CD14-positive monocyte (primary cell): Measurements from ENCODE around the gene IL5RA. TPM values are rescaled to one million over a fixed set of nuclear protein-coding genes. Genes with fewer than 3 reads are reported as not detected.

ENCODE experiments used
- DNase-seq, 3 donors: peaks; one replicate each; pipeline ENCODE4 v3.0.0-alpha.2; 2011 to 2022
- H2AFZ ChIP-seq: 2 replicates; pipeline ENCODE4 v1.6.0; 2012; ENCODE audit warnings: mild to moderate bottlenecking, low read depth, low read length, inconsistent platforms; ENCODE audit not compliant: insufficient read depth, poor library complexity, severe bottlenecking
- H3K27ac ChIP-seq, 2 donors: 1 replicate in 1 of 2; 2 replicates in 1 of 2; pipeline ENCODE4 v1.5.1; 2012 to 2013; ENCODE audit warnings: low read length in 2 of 2, control low read depth in 1 of 2, inconsistent platforms in 1 of 2, low read depth in 1 of 2, mild to moderate bottlenecking in 1 of 2
- H3K27me3 ChIP-seq, 2 donors: one replicate each; pipeline versions ENCODE4 v1.6.0 to v1.6.1; 2011 to 2013; ENCODE audit warnings: low read length in 2 of 2; ENCODE audit not compliant: control insufficient read depth in 2 of 2, insufficient read depth in 2 of 2
- H3K36me3 ChIP-seq, 2 donors: replicated peaks in 1 of 2; 1 replicate in 1 of 2; 2 replicates in 1 of 2; pipeline versions ENCODE4 v1.5.1 to v1.6.1; 2012 to 2013; ENCODE audit warnings: low read length in 2 of 2, control low read depth in 1 of 2, inconsistent platforms in 1 of 2, mild to moderate bottlenecking in 1 of 2; ENCODE audit not compliant: insufficient read depth in 2 of 2, control insufficient read depth in 1 of 2
- H3K4me1 ChIP-seq, 2 donors: 1 replicate in 1 of 2; 2 replicates in 1 of 2; pipeline versions ENCODE4 v1.5.1 to v1.6.1; 2012 to 2013; ENCODE audit warnings: low read length in 2 of 2, control low read depth in 1 of 2, inconsistent platforms in 1 of 2, mild to moderate bottlenecking in 1 of 2, moderate library complexity in 1 of 2; ENCODE audit not compliant: insufficient read depth in 2 of 2, control insufficient read depth in 1 of 2
- H3K4me2 ChIP-seq: replicated peaks from 2 replicates; pipeline ENCODE3; 2012; ENCODE audit warnings: low read length, moderate library complexity, mild to moderate bottlenecking; ENCODE audit not compliant: poor library complexity, severe bottlenecking; ENCODE audit errors: extremely low read depth
- H3K4me3 ChIP-seq, 3 experiments: fragments of 200-600 bp in 1 of 3; sonication (generic) in 1 of 3; replicated peaks in 1 of 3; 1 replicate in 2 of 3; 2 replicates in 1 of 3; pipeline ENCODE4 v1.5.1; 2011 to 2013; ENCODE audit warnings: low read length in 3 of 3, mild to moderate bottlenecking in 3 of 3, control low read depth in 2 of 3, low read depth in 2 of 3, inconsistent platforms in 1 of 3, moderate library complexity in 1 of 3
- H3K79me2 ChIP-seq: 2 replicates; pipeline ENCODE4 v1.6.0; 2012; ENCODE audit warnings: mild to moderate bottlenecking, control low read depth, inconsistent platforms, low read length, moderate library complexity; ENCODE audit not compliant: insufficient read depth
- H3K9ac ChIP-seq: 2 replicates; pipeline ENCODE4 v1.6.0; 2017; ENCODE audit warnings: low read length, mild to moderate bottlenecking; ENCODE audit not compliant: insufficient read depth, poor library complexity, severe bottlenecking
- H3K9me3 ChIP-seq, 2 donors: replicated peaks in 1 of 2; 1 replicate in 1 of 2; 2 replicates in 1 of 2; pipeline versions ENCODE4 v1.5.1 to v1.6.1; 2012 to 2013; ENCODE audit warnings: low read length in 2 of 2, control low read depth in 1 of 2; ENCODE audit not compliant: control insufficient read depth in 1 of 2, insufficient read depth in 1 of 2
- H4K20me1 ChIP-seq: 2 replicates; pipeline ENCODE4 v1.6.0; 2012; ENCODE audit warnings: mild to moderate bottlenecking, low read length, control low read depth, moderate library complexity; ENCODE audit not compliant: insufficient read depth
- H3K27ac Mint-ChIP-seq, 7 donors: one replicate each; pipeline ENCODE4 v1.8.0; 2020; ENCODE audit warnings: mild to moderate bottlenecking in 7 of 7, mixed read lengths in 7 of 7, moderate library complexity in 6 of 7, inconsistent platforms in 2 of 7
- H3K27me3 Mint-ChIP-seq, 3 donors: one replicate each; pipeline ENCODE4 v1.8.0; 2021 to 2022; ENCODE audit warnings: low read depth in 3 of 3, mild to moderate bottlenecking in 3 of 3, mixed read lengths in 3 of 3, moderate library complexity in 3 of 3, inconsistent platforms in 1 of 3
- H3K36me3 Mint-ChIP-seq, 2 donors: one replicate each; pipeline ENCODE4 v1.8.0; 2020; ENCODE audit warnings: mixed read lengths in 2 of 2, inconsistent platforms in 1 of 2, mild to moderate bottlenecking in 1 of 2
- H3K4me1 Mint-ChIP-seq: one replicate; pipeline ENCODE4 v1.8.0; 2020; ENCODE audit warnings: mild to moderate bottlenecking, mixed read lengths
- H3K4me3 Mint-ChIP-seq, 2 donors: one replicate each; pipeline ENCODE4 v1.8.0; 2020; ENCODE audit warnings: mild to moderate bottlenecking in 2 of 2, mixed read lengths in 2 of 2, moderate library complexity in 1 of 2
- H3K9me3 Mint-ChIP-seq, 7 donors: one replicate each; pipeline ENCODE4 v1.8.0; 2020 to 2022; ENCODE audit warnings: mixed read lengths in 7 of 7, mild to moderate bottlenecking in 6 of 7, moderate library complexity in 6 of 7, inconsistent platforms in 2 of 7
- CTCF ChIP-seq: fragments of 200-600 bp; IDR thresholded peaks from one replicate; pipeline ENCODE4 v1.8.0; 2022; ENCODE audit warnings: antibody characterized with exemption, mild to moderate bottlenecking
- WGBS: methylation state at CpG from one replicate; pipeline ENCODE4 v1.1.5; 2013; ENCODE audit warnings: missing lambda C conversion rate; ENCODE audit not compliant: insufficient coverage; 5-methylcytosine and 5-hydroxymethylcytosine counted together
- intact Hi-C, 2 donors: fragments of 100-400 bp; cut with micrococcal nuclease; formaldehyde crosslinking; loops; one replicate each; pipeline versions ENCODE4 v1.15.0 to v1.15.1; 2023
- polyA plus RNA-seq, 3 donors: library from polyadenylated mRNA; depleted of rRNA in 1 of 3; unstranded in 2 of 3; stranded (reverse) in 1 of 3; fragments of 300-500 nt in 2 of 3; fragments of >200 nt in 1 of 3; fragmentation: Illumina TruSeq in 2 of 3; gene quantifications; 1 replicate in 2 of 3; 2 replicates in 1 of 3; pipeline ENCODE4 v1.2.3, GENCODE V29; 2012 to 2021

The IL5RA gene
- polyA plus RNA-seq, 3 donors = not detected

GRCh38 chr3:3141939-3142338, 31.8 kb upstream of the IL5RA start:
- no peak overlapping the region for H2AFZ ChIP-seq
- intact Hi-C loops = no loop called here
- H3K27ac Mint-ChIP-seq = no peak overlapping the region

GRCh38 chr3:3137526-3137925, 27.4 kb upstream of the IL5RA start:
- no peaks in the 10 kb centered on the region for H3K9me3 Mint-ChIP-seq
- Histone ChIP-seq H3K27ac (no peak overlapping the region), H3K9ac (no peak overlapping the region), H3K4me1 (no peaks in the 10 kb centered on the region), H2AFZ (no peak overlapping the region), H3K79me2 (peaks cover 53% of the 10 kb centered on the region), H3K4me3 (no peak overlapping the region), H3K9me3 (no peaks in the 10 kb centered on the region), H3K4me2 (no peak overlapping the region), H4K20me1 (peaks cover 70% of the 10 kb centered on the region), H3K27me3 (no peaks in the 10 kb centered on the region), H3K36me3 (peaks cover 52 to 92% of the 10 kb centered on the region in 2 donors)
- no peak overlapping the region for H3K27ac Mint-ChIP-seq
- H3K4me1 Mint-ChIP-seq = peaks cover 5% of the 10 kb centered on the region
- intact Hi-C loops = no loop called here
- H3K36me3 Mint-ChIP-seq = peaks cover 57 to 77% of the 10 kb centered on the region in 2 donors
- WGBS = 100% methylated on average over 2 of the region's 6 CpGs
- TF ChIP-seq CTCF = no peak
- no peak overlapping the region for H3K4me3 Mint-ChIP-seq
- DNase-seq = no peak
- H3K27me3 Mint-ChIP-seq = peaks cover 0 to 1% (median 0%) of the 10 kb centered on the region in 3 donors

More at GRCh38 chr3:3141939-3142338, 31.8 kb upstream of the IL5RA start:
- Histone ChIP-seq H3K9me3 (no peaks in the 10 kb centered on the region), H3K36me3 (peaks cover 90 to 99% of the 10 kb centered on the region in 2 donors), H3K4me1 (no peaks in the 10 kb centered on the region), H3K4me3 (no peak overlapping the region), H4K20me1 (peaks cover 39% of the 10 kb centered on the region), H3K79me2 (peaks cover 15% of the 10 kb centered on the region), H3K27me3 (no peaks in the 10 kb centered on the region), H3K4me2 (no peak overlapping the region), H3K27ac (peak overlapping the region in 1 of 2 donors; percentile 29), H3K9ac (no peak overlapping the region)
- H3K36me3 Mint-ChIP-seq = peaks cover 85 to 92% of the 10 kb centered on the region in 2 donors
- DNase-seq = no peak
- H3K4me1 Mint-ChIP-seq = no peaks in the 10 kb centered on the region
- no peak overlapping the region for H3K4me3 Mint-ChIP-seq
- no peak for TF ChIP-seq CTCF
- H3K27me3 Mint-ChIP-seq = no peaks in the 10 kb centered on the region
- no peaks in the 10 kb centered on the region for H3K9me3 Mint-ChIP-seq
